ENCODE results near the gene LRP1.

Gene LRP1

GRCh38 chr12:57210926-57211692 is 82.8 kb downstream of the LRP1 start:
- DNase-seq (ENCODE audit: low read depth, low spot score) = no peak

DNA sequence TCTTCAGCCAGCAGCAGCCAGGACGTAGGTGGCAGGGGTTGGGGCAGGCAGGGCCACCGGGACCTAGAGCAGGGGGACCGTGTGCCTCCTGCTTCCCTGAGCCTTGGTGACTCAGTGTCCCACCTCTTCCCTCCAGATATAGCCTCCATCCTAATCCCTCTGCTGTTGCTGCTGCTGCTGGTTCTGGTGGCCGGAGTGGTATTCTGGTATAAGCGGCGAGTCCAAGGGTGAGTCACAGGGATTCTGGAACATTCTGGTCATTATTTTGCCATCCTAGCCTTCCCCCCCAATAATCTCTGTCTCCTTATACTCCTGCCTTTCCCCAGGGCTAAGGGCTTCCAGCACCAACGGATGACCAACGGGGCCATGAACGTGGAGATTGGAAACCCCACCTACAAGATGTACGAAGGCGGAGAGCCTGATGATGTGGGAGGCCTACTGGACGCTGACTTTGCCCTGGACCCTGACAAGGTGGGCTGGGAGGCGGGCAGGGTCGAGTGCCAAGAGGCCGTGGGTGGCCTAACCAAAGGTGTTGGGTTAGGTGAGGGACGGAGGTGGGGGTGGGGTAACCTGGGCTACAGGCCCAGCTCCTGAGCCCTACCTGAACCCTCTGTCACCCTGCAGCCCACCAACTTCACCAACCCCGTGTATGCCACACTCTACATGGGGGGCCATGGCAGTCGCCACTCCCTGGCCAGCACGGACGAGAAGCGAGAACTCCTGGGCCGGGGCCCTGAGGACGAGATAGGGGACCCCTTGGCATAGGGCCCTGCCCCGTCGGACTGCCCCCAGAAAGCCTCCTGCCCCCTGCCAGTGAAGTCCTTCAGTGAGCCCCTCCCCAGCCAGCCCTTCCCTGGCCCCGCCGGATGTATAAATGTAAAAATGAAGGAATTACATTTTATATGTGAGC is 83.8 kb downstream of the LRP1 start:
- no peak for DNase-seq (ENCODE audit: low read depth, low spot score)

- DNase-seq (ENCODE audit: low read depth, low spot score) = no peak
Measured at GRCh38 chr12:57212701-57213057, 84.4 kb downstream of the LRP1 start.

DNA sequence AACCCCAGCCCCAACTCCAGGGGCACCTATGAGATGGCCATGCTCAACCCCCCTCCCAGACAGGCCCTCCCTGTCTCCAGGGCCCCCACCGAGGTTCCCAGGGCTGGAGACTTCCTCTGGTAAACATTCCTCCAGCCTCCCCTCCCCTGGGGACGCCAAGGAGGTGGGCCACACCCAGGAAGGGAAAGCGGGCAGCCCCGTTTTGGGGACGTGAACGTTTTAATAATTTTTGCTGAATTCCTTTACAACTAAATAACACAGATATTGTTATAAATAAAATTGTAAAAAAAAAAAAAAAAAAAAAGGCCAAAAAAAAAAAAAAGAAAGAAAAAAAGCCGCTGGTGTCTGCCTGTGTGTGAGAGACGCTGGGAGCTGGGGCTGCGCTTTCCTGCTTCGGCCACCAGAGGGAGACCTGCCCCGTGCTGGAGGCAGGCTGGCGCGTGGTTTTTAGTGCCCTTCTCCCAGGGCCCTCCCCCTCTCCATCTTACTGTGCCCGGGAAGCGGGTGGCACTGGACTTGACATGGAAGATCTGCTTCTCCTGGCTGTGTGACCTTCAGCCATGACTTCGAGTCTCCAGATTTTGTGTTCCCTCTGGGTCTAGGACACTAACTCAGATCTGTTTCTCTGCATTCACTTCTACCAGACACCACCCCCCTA is 84.9 kb downstream of the LRP1 start:
- DNase-seq (ENCODE audit: low read depth, low spot score) = peak; percentile 73

DNA sequence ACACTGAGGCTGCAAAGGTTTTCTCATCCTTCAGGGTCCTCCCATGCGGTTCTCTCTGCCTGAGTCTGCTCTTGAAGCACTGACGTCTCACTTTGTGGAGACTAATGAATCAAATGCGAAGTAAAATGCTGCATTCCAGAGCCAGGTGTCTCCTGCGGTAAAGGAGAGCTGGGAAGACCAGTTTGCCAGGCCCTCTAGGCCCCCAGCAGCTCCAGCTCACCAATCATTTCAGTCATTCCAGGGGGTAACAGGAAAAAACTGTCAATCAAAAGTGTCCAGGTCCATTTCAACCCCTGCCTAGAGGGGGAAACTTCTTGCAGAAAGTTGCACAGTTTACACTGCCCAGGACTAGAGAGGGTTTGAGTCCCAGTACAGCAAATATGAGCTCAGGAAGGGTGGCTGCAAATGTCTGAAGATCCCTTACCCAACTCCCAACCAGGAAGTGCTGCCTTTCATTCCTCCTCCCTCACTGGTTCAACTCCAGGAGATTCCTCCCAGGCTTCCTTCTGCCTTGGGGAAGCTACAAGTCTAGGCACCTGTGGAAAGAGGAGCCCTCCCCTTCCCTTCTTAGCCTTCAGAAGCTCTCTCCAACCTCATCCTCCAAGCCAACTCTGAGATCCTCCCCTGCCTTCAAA is 85.6 kb downstream of the LRP1 start:
- no peak for DNase-seq (ENCODE audit: low read depth, low spot score)

DNA sequence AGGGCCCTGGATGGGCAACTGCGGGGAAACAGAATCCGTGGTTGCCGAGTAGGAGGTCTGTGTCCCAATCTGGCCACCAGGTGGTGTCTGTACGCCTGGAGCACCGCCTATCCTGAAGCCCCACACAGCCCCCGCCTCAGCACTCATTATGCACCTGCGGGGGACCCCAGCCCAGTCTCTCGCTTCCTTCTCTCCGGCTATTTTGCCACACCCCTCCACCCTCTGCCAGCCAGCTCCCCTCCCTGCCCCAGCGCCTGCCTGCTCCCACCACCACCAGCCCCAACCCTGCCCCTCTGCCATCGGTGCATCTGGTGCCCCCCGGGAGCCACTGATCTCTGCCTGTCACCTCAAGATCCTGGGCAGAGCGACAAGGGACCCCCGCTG is 86.1 kb downstream of the LRP1 start:
- DNase-seq (ENCODE audit: low read depth, low spot score) = peak; percentile 44

- DNase-seq (ENCODE audit: low read depth, low spot score) = no peak
Measured at GRCh38 chr12:57215065-57215464, 86.8 kb downstream of the LRP1 start.

- DNase-seq (ENCODE audit: low read depth, low spot score) = no peak
Measured at GRCh38 chr12:57215668-57216013, 87.4 kb downstream of the LRP1 start.

DNA sequence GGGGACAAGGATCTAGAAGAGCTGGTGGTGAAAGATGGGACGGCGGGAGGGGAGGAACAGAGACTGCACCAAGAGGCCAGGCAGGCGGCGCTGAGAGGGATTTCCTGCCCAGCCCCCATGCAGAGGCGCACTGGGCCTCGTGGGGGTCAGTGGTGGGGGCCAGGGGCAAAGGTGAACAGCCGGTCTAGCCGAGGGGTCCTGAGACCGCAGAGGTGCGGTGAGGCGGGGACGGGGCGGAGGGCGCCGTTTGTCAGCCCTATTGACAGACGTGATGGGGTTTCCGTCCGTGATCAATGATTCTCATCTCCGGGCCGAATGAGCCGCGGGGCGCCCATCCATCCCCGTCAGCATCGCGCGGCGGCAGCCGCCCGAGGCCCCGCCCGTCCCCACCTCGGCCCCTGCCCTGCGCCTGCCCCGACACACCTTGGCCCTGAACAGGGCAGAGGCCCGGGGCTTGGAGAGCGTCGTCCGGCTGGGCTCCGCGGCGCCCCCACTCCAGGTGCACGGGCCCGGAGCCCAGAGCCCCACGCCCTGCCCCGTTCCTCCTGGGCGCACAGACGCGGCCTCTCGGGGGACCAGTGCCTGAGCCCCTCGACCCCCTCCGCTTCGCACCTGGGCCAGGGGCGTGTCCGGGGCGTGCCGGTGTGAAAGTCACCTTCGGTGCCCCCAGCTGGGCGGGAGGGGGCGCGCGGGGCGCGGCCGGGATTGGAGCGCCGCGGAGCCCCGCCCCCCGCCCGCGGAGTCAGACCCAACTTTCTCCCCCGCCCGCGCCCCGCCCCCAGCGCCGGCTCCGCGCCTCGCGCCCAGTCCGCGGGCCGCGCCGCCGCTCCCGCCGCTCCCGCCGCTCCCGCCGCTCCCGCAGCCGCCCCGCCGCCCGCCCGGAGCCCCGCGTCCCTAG is 88.0 kb downstream of the LRP1 start, which contains the start of gene NXPH4:
TSS of gene NXPH4 (plus strand) at position 781 of the 898 bp plus-strand sequence. CDS start 176 bp downstream, outside the sequence.
- DNase-seq (ENCODE audit: low read depth, low spot score) = no peak

GRCh38 chr12:57216921-57217879 is 88.9 kb downstream of the LRP1 start:
- no peak for DNase-seq (ENCODE audit: low read depth, low spot score)

- DNase-seq (ENCODE audit: low read depth, low spot score) = no peak
Measured at GRCh38 chr12:57218030-57218853, 90.0 kb downstream of the LRP1 start.

GRCh38 chr12:57219205-57219992 is 91.1 kb downstream of the LRP1 start:
- DNase-seq (ENCODE audit: low read depth, low spot score) = no peak

GRCh38 chr12:57219993-57220754 is 91.9 kb downstream of the LRP1 start:
- no peak for DNase-seq (ENCODE audit: low read depth, low spot score)

DNA sequence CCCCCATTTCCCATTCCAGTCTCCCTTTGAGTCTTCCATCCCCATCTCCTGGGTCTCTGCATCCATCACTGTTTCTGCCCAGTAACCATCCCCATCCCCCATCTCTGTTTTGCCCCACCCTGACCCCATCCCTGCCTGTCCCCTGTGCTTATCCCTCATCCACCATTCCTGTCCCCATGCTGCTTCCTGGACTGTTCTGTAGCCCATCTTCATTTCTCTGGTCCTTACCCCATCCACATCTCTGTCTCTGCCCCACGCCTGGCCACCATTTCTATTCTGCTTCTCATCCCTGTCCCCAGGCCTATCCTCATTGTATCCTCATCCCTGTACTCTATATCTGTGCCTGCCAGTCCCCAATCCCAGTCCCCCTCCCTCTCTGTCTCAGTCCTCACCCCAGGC is 92.5 kb downstream of the LRP1 start:
- no peak for DNase-seq (ENCODE audit: low read depth, low spot score)

DNA sequence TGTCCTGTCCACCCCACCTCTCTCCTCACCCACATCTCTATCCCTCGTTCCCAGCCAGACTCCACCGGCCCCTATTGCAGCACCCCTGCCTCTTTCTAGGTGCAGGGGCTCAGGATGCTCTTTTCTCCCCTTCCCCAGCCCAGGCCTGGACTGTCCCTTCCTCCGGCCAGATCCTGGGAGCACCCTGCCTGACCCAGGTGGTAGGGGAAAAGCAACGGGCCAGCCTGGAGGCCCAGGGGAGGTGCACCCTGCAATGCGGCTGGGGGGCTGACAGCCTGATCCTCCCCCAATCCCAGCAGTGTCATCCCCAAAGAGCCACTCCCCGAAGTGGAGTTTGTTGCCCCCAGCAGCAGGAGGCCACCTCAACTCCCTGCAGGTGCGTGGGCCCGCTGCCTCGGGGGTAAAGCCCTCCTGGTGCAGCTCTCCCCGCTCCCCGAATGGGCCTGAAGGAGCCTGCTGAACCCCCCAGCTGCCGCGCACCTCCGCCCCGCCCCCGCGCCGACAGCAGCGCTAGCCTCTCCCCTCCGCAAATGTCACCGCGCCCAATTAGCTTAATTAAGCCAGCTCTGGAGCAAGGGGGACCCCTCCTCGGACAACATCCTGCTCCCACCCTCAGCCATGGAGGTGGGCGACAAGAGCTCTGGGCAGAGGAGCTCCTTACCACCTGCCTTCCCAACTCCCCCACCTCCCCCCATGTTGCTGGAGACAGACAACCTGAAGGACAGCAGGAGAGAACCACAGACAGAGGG is 93.1 kb downstream of the LRP1 start:
- no peak for DNase-seq (ENCODE audit: low read depth, low spot score)
